Colonic mucosa (tissue), 4 donors: ENCODE data around the gene UPB1. TPM values are rescaled to one million over a fixed set of nuclear protein-coding genes. Genes with fewer than 3 reads are reported as not detected.

Experiments
- DNase-seq: peaks from one replicate; pipeline ENCODE4 v3.0.0-alpha.2; 2020
- H3K27ac ChIP-seq: fragments of 200-600 bp; one replicate; pipeline ENCODE4 v1.8.0; 2021
- H3K27me3 ChIP-seq: fragments of 200-600 bp; one replicate; pipeline ENCODE4 v1.8.0; 2021
- H3K36me3 ChIP-seq: fragments of 200-600 bp; one replicate; pipeline ENCODE4 v1.8.0; 2021
- H3K4me1 ChIP-seq: fragments of 200-600 bp; one replicate; pipeline ENCODE4 v1.8.0; 2021; ENCODE audit warnings: mild to moderate bottlenecking
- H3K4me3 ChIP-seq: fragments of 200-600 bp; one replicate; pipeline ENCODE4 v1.8.0; 2021
- H3K9ac ChIP-seq, 2 donors: one replicate each; pipeline ENCODE4 v1.7.0; 2013; ENCODE audit warnings: control low read depth in 2 of 2, low read depth in 2 of 2, low read length in 2 of 2
- H3K9me3 ChIP-seq: fragments of 200-600 bp; one replicate; pipeline ENCODE4 v1.8.0; 2021
- CTCF ChIP-seq: fragments of 200-600 bp; IDR thresholded peaks from one replicate; pipeline ENCODE4 v1.8.0; 2022; ENCODE audit warnings: antibody characterized with exemption, mild to moderate bottlenecking
- intact Hi-C: fragments of 100-400 bp; cut with DNase I; formaldehyde crosslinking; loops from one replicate; pipeline ENCODE4 v1.14.1; 2022
- total RNA-seq, 2 donors: library from RNA; stranded (reverse); fragmentation: NEBNext Ultra II Directional in 1 of 2; extraction: Animal tissue kit (Norgen Biotek cat#: 25700) in 1 of 2; gene quantifications; one replicate each; pipeline ENCODE4 v1.2.1, GENCODE V29; 2021
- donor health status: healthy.
- donor health status: DM: no; HTN: no; CAD: no.
- donor health status: DM: no; HTN: no; CAD: no.

Gene UPB1
- total RNA-seq, 2 donors from 2014 or later, result 0.16 to 0.20 TPM

- no peaks in the 10 kb centered on the region for H3K9me3 ChIP-seq
- TF ChIP-seq CTCF, result no peak
- H3K27me3 ChIP-seq, result no peaks in the 10 kb centered on the region
- intact Hi-C loops, result no loop called here
- no peak overlapping the region for H3K4me3 ChIP-seq
- no peak for DNase-seq
- H3K9ac ChIP-seq, result no peak overlapping the region
- peaks cover 12% of the 10 kb centered on the region for H3K36me3 ChIP-seq
- no peaks in the 10 kb centered on the region for H3K4me1 ChIP-seq
- H3K27ac ChIP-seq, result no peak overlapping the region
Observed at GRCh38 chr22:24541681-24542515, 46.8 kb downstream of the UPB1 start.

GRCh38 chr22:24542641-24543040, 47.5 kb downstream of the UPB1 start:
- Histone ChIP-seq H3K9me3 (no peaks in the 10 kb centered on the region), H3K4me3 (no peak overlapping the region), H3K27me3 (no peaks in the 10 kb centered on the region), H3K36me3 (peaks cover 20% of the 10 kb centered on the region), H3K9ac (no peak overlapping the region), H3K27ac (no peak overlapping the region), H3K4me1 (no peaks in the 10 kb centered on the region)
- intact Hi-C loops, result no loop called here
- TF ChIP-seq CTCF, result no peak
- no peak for DNase-seq

- Histone ChIP-seq H3K9me3 (no peaks in the 10 kb centered on the region), H3K27ac (no peak overlapping the region), H3K4me3 (no peak overlapping the region), H3K4me1 (no peaks in the 10 kb centered on the region), H3K9ac (no peak overlapping the region), H3K36me3 (peaks cover 24% of the 10 kb centered on the region), H3K27me3 (no peaks in the 10 kb centered on the region)
- TF ChIP-seq CTCF, result no peak
- DNase-seq, result no peak
- intact Hi-C loops, result no loop called here
Observed at GRCh38 chr22:24543185-24543601, 48.1 kb downstream of the UPB1 start.

GRCh38 chr22:24543679-24544243, 48.6 kb downstream of the UPB1 start:
- peaks cover 24% of the 10 kb centered on the region for H3K36me3 ChIP-seq
- H3K27me3 ChIP-seq, result no peaks in the 10 kb centered on the region
- H3K4me3 ChIP-seq, result no peak overlapping the region
- no peak for TF ChIP-seq CTCF
- no peak overlapping the region for H3K27ac ChIP-seq
- H3K9ac ChIP-seq, result no peak overlapping the region
- DNase-seq, result no peak
- intact Hi-C loops, result no loop called here
- H3K4me1 ChIP-seq, result no peaks in the 10 kb centered on the region
- H3K9me3 ChIP-seq, result no peaks in the 10 kb centered on the region

- no peaks in the 10 kb centered on the region for H3K9me3 ChIP-seq
- intact Hi-C loops, result no loop called here
- H3K4me3 ChIP-seq, result no peak overlapping the region
- no peak for DNase-seq
- no peak for TF ChIP-seq CTCF
- H3K27ac ChIP-seq, result no peak overlapping the region
- peaks cover 32% of the 10 kb centered on the region for H3K4me1 ChIP-seq
- no peak overlapping the region for H3K9ac ChIP-seq
- no peaks in the 10 kb centered on the region for H3K27me3 ChIP-seq
- peaks cover 12% of the 10 kb centered on the region for H3K36me3 ChIP-seq
Observed at GRCh38 chr22:24548812-24549211, 53.7 kb downstream of the UPB1 start.
